ENCODE results near the gene DUOXA1.

- TF ChIP-seq POLR2A (IDR thresholded peaks at IDR 0.05; ENCODE audit: low read depth, low read length) = no peak
- TF ChIP-seq POLR2AphosphoS5 (IDR thresholded peaks at IDR 0.05; ENCODE audit: low read depth, low read length) = no peak
- TF ChIP-seq PAX5 (IDR thresholded peaks at IDR 0.05; ENCODE audit: insufficient read depth, low read length, severe bottlenecking) = no peak
- TF ChIP-seq TAF1 (IDR thresholded peaks at IDR 0.05; ENCODE audit: low read depth, low read length) = no peak
- no peak for TF ChIP-seq SPI1 (IDR thresholded peaks at IDR 0.05; ENCODE audit: low read depth, low read length)
- TF ChIP-seq POU2F2 (IDR thresholded peaks at IDR 0.05; ENCODE audit: low read depth, low read length) = no peak
Measured at GRCh38 chr15:45150997-45151396, 21.3 kb upstream of the DUOXA1 start.
